Head of caudate nucleus (tissue), 42 donors: Measurements from ENCODE around the gene SDC1.
A peak's percentile ranks its signal among the peaks of the same experiment; 100 is the strongest.

Experiments
- DNase-seq, 42 donors: peaks; one replicate each; pipeline versions ENCODE4 v3.0.0 to v3.0.0-alpha.2; 2020 to 2021; ENCODE audit warnings: mixed read lengths in 7 of 42
- intact Hi-C: fragments of 100-400 bp; cut with DNase I; formaldehyde crosslinking; loops from one replicate; pipeline ENCODE4 v1.15.0; 2022

The SDC1 gene

DNA sequence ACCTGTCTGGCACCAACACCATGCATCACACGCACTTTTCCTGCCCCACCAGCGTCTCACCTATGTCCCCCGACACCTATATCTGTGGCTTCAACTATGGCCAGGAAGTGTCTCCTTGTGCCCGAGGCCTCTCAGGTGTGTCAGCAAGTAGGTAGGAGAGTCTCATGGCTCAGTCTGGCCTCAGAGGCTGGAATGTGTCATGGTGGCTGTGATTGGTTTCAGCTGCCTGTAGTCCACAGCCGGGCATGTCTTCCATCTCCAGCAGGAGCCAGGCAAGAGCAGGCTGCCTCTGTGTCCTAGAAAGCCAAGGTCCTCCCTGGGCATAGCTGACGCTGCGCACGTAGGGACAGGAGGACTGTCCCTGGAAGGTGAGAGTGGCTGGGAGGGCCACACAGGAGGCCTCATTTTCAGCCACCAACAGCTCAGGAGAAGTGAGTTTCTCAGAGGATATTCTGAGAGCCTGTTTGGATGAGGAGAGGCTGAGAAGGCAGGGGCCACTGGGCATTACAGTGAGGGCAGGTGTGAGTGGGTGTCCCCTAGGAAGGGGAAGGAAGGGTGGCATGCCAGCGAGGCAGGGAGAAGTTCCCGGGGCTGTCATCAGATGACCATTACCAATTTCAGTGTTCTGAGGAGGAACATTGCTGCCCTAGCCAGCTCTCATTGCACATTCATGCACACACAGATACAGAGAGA, 47.2 kb downstream of the SDC1 start:
- DNase-seq = peak in 1 of 42 donors; percentile 7
- intact Hi-C loops = no loop called here

DNA sequence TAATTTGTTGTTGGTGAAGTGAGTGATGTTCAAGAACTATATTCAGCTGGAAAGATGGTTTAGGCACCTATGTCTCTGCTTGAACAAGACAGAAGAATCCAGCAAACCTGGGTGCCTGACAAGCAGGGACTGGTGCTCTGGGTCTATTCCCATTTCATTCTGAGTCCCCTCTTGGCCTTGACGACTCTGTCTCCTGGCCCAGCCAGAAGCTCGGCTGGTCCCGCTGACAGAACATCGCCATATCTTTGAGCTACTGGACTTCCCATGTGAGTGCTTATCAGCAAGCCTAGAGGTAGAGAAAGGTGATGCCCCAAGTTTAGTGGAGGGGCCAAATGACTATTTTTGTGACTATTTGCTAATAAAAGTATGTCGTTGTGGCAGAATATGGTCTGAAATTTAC, 48.2 kb downstream of the SDC1 start:
- peak in 2 of 42 donors; percentile 5 to 10 for DNase-seq
- intact Hi-C loops = no loop called here

DNA sequence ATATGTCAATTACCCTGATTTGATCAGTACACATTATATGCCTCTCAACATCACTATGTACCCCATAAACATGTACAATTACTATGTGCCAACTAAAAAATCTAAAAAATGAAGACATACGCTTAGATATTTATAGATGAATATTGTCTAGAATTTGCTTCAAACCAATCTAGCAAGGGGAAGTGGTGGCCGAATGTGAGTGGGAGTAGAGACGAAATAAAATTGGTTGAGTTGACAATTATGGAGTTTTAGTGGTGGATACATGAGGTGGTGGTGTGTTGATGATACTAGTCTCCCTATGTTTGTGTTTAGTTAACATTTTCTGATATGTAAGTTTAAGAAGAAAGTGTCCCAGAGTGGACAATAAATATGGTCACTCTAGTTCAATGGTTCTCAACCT, 49.0 kb downstream of the SDC1 start:
- peak in 1 of 42 donors; percentile 2 for DNase-seq
- intact Hi-C loops = no loop called here

DNA sequence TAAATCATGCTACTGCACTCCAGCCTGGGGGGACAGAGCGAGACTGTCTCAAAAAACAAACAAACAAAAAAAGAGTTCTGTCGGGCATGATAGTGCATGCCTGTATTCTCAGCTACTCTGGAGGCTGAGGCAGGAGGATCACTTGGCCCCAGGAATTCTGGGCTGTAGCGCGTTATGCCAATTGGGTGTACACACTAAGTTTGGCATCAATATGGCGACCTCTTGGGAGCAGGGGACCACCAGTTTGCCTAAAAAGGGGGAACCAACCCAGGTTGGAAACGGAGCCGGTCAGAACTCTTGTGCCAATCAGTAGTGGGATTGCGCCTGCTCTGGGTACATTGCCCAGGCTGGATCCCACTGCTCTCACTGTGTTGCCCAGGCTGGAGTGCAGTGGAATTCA, 49.7 kb downstream of the SDC1 start:
- intact Hi-C loops = no loop called here
- peak in 3 of 42 donors; percentile 4 to 26 (median 21) for DNase-seq

DNA sequence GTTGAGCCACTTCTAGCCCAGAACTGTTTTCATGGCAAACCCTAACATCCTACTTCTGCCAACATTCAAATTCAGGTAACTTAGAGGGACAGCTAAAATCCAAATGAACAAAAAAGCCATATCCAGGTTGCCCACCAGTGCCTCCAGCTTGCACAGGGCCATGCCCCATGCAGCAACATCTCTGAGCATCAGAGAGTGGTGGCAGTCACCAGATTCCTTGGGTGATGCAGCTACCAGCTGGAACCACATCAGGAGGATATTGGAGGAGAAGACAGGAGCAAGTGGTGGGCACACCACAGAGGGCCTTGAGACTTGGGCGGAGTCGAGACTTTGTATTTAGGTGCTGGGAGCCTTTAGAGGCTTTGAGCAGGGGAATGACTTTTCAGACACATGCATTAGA, 50.5 kb downstream of the SDC1 start:
- DNase-seq = peak in 2 of 42 donors; percentile 10 to 23
- intact Hi-C loops = no loop called here

DNA sequence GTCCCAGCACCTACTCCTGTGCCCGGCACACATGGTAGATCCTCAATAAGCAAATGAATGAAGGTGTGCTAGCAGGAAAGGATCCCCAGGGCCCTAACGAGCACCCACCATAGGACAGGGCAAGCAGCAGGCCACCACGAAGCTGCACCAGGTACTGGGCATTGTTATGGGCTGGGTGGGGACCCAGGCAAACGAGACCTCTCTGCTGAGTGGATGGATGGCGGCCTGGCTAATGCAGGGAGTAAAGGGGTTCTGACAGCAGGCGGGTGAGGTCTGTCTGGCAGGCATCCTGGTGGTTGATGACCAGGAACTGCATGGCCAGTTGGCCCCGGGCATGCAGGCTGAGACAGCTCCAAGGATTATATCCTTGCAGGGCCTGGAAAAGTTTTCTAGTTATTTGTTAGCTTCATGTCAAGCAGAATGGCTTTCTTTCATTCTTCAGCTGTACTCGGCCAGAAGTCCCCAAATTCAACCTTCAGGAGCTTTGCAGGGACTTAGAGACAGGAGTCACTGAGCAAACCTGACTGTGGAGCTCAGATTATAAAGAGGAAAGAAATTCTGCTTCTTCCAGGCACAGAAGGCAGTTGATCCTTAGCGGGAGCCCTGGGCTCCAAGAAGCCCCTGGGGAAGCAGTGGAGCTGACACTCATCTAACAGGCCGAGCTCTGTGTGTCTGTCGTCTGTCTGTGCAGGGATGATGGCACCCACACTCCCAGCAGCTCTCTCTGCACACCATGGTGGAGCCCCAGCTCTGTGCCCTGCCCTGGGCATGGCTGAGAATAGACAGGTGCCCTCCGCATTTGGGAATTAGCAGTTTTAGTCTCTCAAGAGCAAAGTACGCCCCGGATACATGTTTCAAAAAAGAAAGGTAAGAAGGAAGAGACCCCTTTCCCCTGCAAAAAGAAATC, 51.2 kb downstream of the SDC1 start:
- intact Hi-C loops = no loop called here
- peak in 3 of 42 donors; percentile 5 to 36 (median 31) for DNase-seq

DNA sequence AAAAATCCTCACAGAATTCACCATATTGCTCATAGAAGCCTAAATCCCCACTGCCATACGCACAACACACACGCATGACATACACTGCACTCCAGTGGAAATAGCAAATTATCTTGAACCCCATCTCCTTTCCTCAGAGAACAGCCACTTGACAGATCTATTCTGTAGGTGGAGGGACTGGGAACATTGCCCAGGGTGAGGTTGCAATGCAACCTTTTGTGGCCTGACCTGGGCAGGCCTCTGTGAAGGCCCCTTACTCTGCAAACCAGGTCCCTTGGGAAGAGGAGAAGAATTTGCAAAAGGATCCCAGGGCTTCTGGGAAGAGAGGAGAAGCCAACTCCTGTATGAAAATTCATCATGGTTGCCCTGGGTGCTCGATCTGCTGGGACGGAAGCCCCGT, 51.9 kb downstream of the SDC1 start:
- intact Hi-C loops = no loop called here
- peak in 1 of 42 donors; percentile 2 for DNase-seq

DNA sequence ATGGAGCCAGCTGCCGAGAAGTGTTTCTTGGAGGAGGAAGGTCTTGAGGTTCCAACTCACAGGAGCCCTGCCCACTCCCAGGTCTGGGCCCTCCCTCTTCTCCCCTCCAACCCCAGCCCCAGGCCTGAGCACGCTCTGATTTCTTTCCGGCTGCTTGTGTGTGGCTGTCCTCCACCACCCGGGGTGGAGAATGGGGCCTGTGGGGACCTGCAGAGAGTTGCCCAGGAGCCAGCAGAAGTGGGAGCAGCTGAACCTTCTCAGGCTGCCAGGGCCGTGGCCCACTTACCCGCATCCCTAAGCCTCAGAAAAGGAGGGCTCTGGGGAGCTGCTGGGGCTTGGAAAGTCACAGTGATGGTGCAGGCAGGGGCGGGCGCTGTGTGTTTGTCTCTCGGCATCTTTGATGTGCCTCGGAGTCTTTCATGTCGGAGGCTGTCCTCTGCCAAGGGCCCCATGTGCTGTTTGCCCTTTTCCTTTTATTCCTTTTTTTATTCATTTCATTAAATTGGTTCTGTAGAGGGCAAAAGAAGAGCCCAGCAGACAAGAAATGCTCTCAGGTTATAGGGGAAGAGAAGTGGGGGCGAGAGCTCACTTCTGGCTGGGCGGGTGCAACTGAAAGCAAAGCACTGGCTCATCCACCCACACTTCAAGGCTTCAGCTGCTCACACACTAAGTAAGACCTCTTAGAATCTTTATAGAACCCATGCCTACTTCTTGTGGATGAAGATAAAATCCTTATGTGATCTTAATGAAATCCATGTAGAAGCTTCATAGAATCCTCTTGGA, 52.5 kb downstream of the SDC1 start:
- intact Hi-C loops = no loop called here
- peak in 8 of 42 donors; percentile 14 to 62 (median 38) for DNase-seq

DNA sequence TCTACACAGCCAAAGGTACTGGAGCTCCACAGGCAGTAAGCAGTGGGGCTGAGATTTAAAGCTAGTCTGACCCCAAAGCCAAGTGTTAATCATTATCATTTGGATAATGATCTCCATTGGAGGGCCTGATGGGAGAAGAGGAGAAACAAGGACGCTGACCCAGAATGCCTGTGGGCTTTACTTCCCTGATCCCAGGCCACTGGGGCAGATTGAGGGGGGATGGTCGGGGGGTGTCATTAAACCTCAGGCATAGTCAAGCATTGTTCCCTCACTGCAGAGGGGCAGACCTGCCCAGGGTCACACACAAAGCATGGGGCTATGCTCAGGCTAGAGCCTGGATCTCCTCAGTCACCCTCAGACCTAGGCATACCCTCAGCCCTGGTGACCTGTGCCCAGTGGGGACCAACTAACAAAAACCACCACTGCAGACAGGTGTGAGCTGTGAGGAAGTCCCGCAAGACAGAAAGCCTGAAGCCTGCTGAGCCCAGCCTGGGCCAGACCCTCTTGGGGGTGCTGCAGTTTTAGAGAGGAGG, 53.4 kb downstream of the SDC1 start:
- intact Hi-C loops = no loop called here
- DNase-seq = peak in 2 of 42 donors; percentile 15 to 27

DNA sequence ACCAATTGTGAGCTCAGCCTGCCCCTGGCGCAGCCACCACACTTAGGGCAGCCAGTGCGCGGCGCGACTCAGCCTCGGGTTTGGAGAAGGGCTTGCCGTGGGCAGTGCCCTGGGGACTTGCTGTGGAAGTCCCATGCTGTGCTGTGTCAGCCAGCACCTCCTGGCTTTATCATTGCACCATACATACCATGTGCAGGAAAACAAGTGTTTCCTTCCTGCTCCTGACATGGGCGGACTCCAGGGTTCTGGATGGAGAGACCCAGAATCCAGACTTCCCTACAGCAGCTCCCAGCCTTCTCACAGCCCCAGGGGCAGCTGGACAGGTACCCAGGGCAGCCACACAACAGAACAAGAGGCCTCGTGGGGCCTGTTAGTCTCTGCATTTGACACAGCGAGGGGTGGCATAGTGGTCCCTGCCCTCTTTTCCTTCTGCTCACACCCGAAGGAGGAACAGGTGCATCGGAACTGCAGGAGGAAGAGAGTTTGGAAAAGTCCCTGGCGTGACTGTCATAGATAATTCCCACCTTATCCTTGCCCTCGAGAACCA, 54.2 kb downstream of the SDC1 start:
- peak in 1 of 42 donors; percentile 28 for DNase-seq
- intact Hi-C loops = no loop called here

DNA sequence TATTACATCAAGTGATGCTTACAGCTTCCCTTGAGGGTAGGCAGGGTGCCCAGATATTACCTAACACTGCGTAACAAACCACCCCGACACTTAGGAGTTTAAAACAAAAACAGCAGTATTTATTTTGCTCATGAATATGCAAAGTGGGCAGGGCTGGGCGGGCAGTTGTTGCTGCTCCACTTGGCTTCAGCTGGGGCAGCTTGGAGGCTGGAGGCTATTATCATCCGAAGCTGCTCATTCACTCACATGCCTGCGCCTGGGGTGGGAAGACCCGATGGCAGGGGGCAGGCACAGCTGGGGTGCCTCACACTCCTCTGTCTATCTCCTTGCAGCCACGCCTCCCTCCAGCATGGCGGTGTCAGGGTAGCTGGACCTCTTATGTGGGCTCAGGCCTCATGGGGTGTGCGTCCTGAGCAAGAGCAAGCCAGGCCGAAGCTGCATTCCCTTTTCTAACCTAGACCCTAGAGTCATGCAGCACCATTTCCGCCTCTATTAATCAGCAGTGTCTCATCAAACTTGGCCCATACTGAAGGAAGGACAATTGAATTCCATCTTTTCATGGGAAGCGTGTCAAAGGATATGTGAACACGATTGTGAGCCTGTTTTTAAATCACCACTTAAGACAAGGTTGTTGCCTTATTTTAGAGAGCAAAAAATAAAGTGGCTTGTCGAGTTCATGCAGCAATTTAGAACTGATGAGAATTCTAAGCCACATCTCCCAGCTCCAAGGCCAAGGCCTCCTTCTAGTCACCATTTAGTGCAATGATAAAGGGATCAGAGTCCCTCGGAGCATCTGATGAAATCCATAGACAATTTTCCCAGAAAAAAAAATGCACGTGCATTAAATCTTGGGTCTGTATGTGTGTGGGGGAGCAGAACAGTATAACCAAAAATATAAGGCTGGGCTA, 54.9 kb downstream of the SDC1 start:
- peak in 2 of 42 donors; percentile 26 to 42 for DNase-seq
- intact Hi-C loops = no loop called here

DNA sequence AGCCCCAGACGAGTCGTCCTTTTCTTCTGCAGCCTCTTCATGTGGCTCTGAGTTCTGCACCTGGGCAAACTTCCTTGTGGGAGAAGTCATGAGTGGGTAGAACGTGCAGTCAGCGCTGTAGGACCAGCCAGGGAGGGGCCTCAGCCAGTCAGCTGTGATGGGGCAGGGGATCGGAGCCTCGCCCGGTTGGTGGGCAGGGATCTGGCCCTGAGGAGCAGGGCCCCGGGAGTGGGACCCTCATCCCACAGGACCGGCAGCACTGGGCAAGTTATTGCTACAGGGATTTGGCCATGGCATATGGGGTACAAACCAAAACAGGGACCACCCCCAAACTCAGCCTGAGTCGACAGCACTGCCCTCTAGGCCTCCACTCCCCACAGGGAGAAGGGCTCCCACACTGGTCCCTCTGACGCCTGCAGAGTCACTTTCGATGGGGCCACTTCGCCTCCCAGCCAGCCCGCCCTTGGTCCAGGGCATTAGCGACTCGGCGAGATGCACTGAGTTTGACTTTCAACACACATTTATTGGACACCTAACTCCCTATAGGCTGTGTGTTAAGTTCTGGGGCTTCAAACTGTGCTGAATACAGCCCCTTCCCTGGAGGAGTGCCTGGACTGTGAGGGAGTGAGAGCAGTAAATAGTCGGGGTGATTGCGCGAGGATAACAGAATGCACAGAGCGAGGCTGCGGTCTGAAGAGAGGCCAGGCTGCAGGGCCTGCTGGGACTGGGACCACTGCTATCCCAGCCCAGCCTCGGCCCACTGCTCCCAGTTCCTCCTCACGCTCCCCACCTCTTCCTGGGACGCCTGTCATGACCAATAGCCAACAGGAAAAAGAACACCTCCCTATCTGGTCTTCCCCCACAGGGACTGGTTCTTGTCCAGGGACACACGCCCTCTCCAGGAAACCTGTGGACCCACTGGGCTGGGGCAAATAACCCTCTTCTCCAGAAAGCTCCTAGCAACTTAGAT, 55.9 kb downstream of the SDC1 start:
- intact Hi-C loops = no loop called here
- peak in 1 of 42 donors; percentile 20 for DNase-seq

DNA sequence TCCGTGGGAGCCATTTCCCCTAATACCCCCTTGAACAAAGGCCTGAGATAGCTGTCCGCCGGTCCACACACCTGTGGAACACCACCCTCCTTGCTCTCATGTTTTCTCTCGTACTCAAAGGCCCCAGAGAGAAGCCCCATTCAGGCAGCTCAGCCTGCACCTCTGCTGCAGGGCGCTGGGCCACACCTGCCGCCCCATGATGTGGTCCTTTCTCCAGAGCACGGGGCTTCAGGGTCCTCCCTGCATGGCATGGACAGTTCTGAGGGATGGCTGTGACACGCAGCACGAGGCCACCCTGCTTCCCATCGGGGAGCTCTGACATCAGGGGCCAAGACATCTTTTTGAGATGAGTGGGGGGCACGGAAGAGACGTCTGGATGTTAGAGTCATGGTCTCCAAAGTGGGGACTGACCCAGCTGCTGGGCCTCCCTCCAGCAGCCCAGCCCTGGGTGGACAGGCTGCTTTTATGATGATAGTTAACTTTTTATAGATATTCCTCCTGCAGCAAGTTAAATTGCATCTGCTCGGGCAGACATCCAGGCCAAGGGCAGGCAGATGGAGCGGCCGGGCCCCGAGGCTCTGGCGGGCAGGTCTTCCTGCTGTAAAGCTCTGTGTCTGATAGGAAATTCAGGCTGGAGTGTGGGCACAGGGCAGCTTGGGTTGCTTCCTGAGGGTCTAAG, 56.7 kb downstream of the SDC1 start:
- DNase-seq = peak in 1 of 42 donors; percentile 27

DNA sequence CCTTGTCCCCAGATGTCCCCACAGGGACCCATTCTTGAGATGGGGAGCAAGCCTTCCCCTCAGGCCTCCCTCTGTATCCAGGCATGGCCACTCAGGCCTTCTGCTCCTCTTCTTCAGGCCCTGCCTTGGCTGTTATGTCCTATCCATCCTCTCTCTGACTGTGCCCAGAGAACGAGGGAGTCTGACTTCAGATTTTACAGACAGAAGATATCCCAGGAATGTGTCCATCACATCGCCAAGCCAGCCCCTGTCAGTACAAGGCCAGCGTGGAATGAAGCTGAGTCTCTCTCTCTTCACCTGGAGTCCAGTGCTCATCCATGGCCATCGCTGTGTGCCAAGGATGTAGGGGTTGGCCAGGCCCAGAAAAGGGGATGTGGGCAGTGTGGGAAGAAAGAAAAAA, 57.6 kb downstream of the SDC1 start:
- intact Hi-C loops = no loop called here
- no peak for DNase-seq

More for the DNA sequence above, 56.7 kb downstream of the SDC1 start:
- intact Hi-C loops = no loop called here

DNA sequence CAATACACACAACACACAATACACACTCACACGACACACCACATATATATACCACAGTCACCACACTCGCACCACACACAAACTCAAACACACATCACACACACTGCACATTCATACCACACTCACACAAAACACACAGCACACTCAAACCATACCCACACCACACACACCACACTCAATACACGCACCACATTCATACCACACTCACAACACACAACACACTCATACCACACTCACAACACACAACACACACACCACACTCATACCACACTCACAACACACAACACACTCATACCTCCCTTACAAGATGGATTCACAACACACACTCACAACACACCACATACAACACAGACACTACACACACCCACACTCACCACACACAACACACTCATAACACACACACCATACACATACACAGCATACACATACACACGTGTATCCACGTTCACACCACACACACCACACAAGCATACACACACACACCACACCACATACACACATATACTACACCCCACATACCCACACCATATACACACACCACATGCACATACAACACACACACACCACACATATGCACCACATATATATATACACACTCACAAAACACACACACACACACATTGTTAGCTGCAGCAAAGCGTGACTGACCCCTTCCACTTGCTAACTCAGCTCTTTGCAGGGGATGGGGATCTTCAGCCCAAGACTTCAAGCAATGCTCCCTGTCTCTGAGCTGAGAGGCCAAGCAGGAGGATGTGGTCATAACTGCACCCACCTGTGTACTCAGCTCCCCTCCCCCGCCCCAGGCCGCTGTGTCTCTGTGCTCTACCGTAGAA, 59.0 kb downstream of the SDC1 start:
- no peak for DNase-seq
- intact Hi-C loops = no loop called here
